Measurements from ENCODE around the gene TPM3. TPM values are rescaled to one million over a fixed set of nuclear protein-coding genes. Genes with fewer than 3 reads are reported as not detected.

The TPM3 gene
- total and polyA plus RNA-seq, 10 of the 15 experiments (the other 5 are each of a cell fraction or from before 2014, with no cell fraction given): 270 to 759 (median 505) TPM

DNA sequence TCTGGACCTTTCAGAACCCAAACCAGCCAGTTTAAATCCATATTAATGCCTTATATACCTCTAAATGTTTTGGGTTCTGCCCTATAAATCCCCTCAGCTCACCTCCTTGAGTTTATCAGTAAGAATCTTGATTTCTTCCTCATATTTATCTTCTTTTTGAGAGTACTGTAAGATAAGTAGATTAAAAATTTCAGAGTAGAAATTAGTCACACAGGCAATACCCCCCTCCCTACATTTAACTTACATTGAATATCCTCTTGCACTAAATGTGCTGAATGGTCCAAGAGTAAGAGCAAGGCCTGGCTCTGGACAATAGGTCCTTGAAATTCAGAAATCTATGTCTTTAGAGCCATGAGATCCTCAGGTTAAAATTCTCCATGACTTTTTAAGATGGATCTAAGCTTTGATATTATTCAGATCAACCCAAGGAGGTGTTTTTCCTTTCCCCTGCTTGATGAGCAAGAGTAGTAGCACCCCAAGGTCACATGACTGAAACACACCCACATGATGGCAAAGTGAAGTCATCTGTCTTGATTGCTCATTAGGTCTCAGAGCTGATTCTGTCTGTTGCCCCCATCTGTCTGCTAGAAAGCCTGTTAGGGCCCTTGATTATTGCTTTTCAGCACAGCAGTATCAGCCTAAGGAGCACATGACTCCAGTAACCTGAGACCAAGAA is 21.2 kb downstream of the TPM3 start:
- H3K4me1 ChIP-seq (ENCODE audit: control insufficient read depth, insufficient read depth, low read length): 0 out of 2 replicates have a peak, but pooled peaks cover 3% of the 10 kb centered on the region
- H3K9me3 ChIP-seq (replicated peaks; ENCODE audit: control insufficient read depth, insufficient read depth, low read length): no peaks in the 10 kb centered on the region
- H3K79me2 ChIP-seq (ENCODE audit: control insufficient read depth, insufficient read depth, low read length): peaks cover 12% of the 10 kb centered on the region
- CTCF ChIA-PET: interaction anchor here (1.4 kb wide), 1 partner anchor 13 kb away, joined by 3 read pairs; no protein-coding TSS in a partner anchor
- in situ Hi-C loops (cut with MboI) (no loop called here), intact Hi-C loops (cut with micrococcal nuclease; ENCODE audit: unreplicated experiment) (no loop called here)
- no peaks in the 10 kb centered on the region; the same call in 1 of the 2 replicates for H4K20me1 ChIP-seq (ENCODE audit: control insufficient read depth, insufficient read depth)
- ATAC-seq (peak; percentile 70), DNase-seq (ENCODE audit: low read depth, low spot score) (no peak), FAIRE-seq (no peak)
- no peak overlapping the region for H3K4me2 ChIP-seq (ENCODE audit: control insufficient read depth, insufficient read depth)
- no peak overlapping the region for H3K9ac ChIP-seq (ENCODE audit: control insufficient read depth, insufficient read depth, low read length)
- RAD21 ChIA-PET (ENCODE audit: unreplicated experiment): no interaction called here
- H3K4me3 ChIP-seq: no peak overlapping the region
- no peak overlapping the region for H3K27ac ChIP-seq (ENCODE audit: control insufficient read depth, insufficient read depth)
- POLR2A ChIA-PET: interaction anchor here (0.7 kb wide), 1 partner anchor 9 kb away, joined by 3 read pairs; no protein-coding TSS in a partner anchor
- SMC1A ChIA-PET (ENCODE audit: uncharacterized antibody, unreplicated experiment): interaction anchor here (1.0 kb wide), 1 partner anchor 11 kb away, joined by 3 read pairs; no protein-coding TSS in a partner anchor
- peaks cover 28 to 69% of the 10 kb centered on the region in 2 experiments for H3K36me3 ChIP-seq (ENCODE audit: control insufficient read depth in 2 of 2, insufficient read depth in 2 of 2, low read length in 1 of 2)
- no TSS peak for BruUV-seq (replicated peaks)
- no peak overlapping the region for H2AFZ ChIP-seq (ENCODE audit: control insufficient read depth, low read depth, low read length)
- no peaks in the 10 kb centered on the region for H3K27me3 ChIP-seq (replicated peaks in 1 of 2; ENCODE audit: control insufficient read depth in 2 of 2, insufficient read depth in 2 of 2, low read length in 1 of 2)
- TF ChIP-seq USF1 (IDR thresholded peaks at IDR 0.05; ENCODE audit: borderline replicate concordance, extremely low read length, insufficient read depth, low read depth, low read length): peak; percentile 66
- TF ChIP-seq ATF7 (IDR thresholded peaks at IDR 0.05; ENCODE audit: low read depth): peak; percentile 45; the same call in 1 of the 2 replicates
- peak; percentile 20 to 52; a peak in 1 of 4 replicates for TF ChIP-seq BHLHE40 (IDR thresholded peaks at IDR 0.05; ENCODE audit: borderline replicate concordance in 1 of 2, low read depth in 2 of 2, low read length in 1 of 2)
- no peak for TF ChIP-seq MLLT1 (IDR thresholded peaks at IDR 0.05)
- no peak for TF ChIP-seq CBX5 (IDR thresholded peaks at IDR 0.05; ENCODE audit: low read depth)
- no peak for TF ChIP-seq CBX3 (IDR thresholded peaks at IDR 0.05; ENCODE audit: borderline replicate concordance, low read depth)
- TF ChIP-seq TBL1XR1 (IDR thresholded peaks at IDR 0.05; ENCODE audit: low read depth, low read length): no peak
- TF ChIP-seq, protein P1, sequence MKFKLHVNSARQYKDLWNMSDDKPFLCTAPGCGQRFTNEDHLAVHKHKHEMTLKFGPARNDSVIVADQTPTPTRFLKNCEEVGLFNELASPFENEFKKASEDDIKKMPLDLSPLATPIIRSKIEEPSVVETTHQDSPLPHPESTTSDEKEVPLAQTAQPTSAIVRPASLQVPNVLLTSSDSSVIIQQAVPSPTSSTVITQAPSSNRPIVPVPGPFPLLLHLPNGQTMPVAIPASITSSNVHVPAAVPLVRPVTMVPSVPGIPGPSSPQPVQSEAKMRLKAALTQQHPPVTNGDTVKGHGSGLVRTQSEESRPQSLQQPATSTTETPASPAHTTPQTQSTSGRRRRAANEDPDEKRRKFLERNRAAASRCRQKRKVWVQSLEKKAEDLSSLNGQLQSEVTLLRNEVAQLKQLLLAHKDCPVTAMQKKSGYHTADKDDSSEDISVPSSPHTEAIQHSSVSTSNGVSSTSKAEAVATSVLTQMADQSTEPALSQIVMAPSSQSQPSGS (IDR thresholded peaks at IDR 0.05; ENCODE audit: low read length): no peak
- no peak for TF ChIP-seq STAT3 (IDR thresholded peaks at IDR 0.05; ENCODE audit: low read depth, low read length)
- TF ChIP-seq, protein P2, sequence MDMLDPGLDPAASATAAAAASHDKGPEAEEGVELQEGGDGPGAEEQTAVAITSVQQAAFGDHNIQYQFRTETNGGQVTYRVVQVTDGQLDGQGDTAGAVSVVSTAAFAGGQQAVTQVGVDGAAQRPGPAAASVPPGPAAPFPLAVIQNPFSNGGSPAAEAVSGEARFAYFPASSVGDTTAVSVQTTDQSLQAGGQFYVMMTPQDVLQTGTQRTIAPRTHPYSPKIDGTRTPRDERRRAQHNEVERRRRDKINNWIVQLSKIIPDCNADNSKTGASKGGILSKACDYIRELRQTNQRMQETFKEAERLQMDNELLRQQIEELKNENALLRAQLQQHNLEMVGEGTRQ (IDR thresholded peaks at IDR 0.05; ENCODE audit: borderline replicate concordance, low read depth, low read length): peak; percentile 44; the same call in 1 of the 2 replicates
- no peak for TF ChIP-seq CHD4 (IDR thresholded peaks at IDR 0.05)
- no peak for TF ChIP-seq E2F8 (IDR thresholded peaks at IDR 0.05; ENCODE audit: low read depth, partially characterized antibody)

Data from GM12878 (cell line).